Left lung (tissue), 10 donors: ENCODE data around the gene PIM2. TPM values are rescaled to one million over a fixed set of nuclear protein-coding genes. Genes with fewer than 3 reads are reported as not detected.
A peak's percentile ranks its signal among the peaks of the same experiment; 100 is the strongest.

Source experiments
- ATAC-seq: fragments of 200-7000 bp; cut with Tn5 transposase; one replicate; pipeline ENCODE4 v1.9.1; 2020; ENCODE audit warnings: moderate library complexity
- DNase-seq, 4 donors: peaks; one replicate each; pipeline ENCODE4 v3.0.0-alpha.2; 2013 to 2020
- H3K27ac ChIP-seq, 2 donors: fragments of 200-600 bp; sonication (generic) in 1 of 2; one replicate each; pipeline versions ENCODE4 v1.5.0 to v1.8.0; 2020 to 2021
- H3K27me3 ChIP-seq, 2 donors: fragments of 200-600 bp; sonication (generic) in 1 of 2; one replicate each; pipeline versions ENCODE4 v1.5.0 to v1.8.0; 2020 to 2021
- H3K36me3 ChIP-seq, 2 donors: fragments of 200-600 bp; sonication (generic) in 1 of 2; one replicate each; pipeline versions ENCODE4 v1.5.0 to v1.8.0; 2020 to 2021
- H3K4me1 ChIP-seq, 2 donors: fragments of 200-600 bp; one replicate each; pipeline ENCODE4 v1.8.0; 2021
- H3K4me3 ChIP-seq, 2 donors: fragments of 200-600 bp; sonication (generic) in 1 of 2; one replicate each; pipeline versions ENCODE4 v1.5.0 to v1.8.0; 2020 to 2021; ENCODE audit warnings: mild to moderate bottlenecking in 1 of 2
- H3K9me3 ChIP-seq, 2 donors: fragments of 200-600 bp; sonication (generic) in 1 of 2; one replicate each; pipeline versions ENCODE4 v1.5.0 to v1.8.0; 2020 to 2021
- intact Hi-C, 2 donors: fragments of 100-400 bp; cut with DNase I; formaldehyde crosslinking; loops; one replicate each; pipeline versions ENCODE4 v1.11.2 to v1.14.2; 2022
- polyA plus RNA-seq, 6 donors: library from polyadenylated mRNA; unstranded; fragments of 120-200 nt; gene quantifications; one replicate each; pipeline ENCODE4 v1.2.1, GENCODE V29; 2013; ENCODE audit not compliant: insufficient read length in 6 of 6
- total RNA-seq, 2 donors: library from RNA; stranded (reverse); fragmentation: NEBNext Ultra II Directional; extraction: Animal tissue kit (Norgen Biotek cat#: 25700); gene quantifications; one replicate each; pipeline ENCODE4 v1.2.1, GENCODE V29; 2021
- TF ChIP-seq, protein P1 (sequence below), 2 donors: fragments of 200-600 bp; sonication (generic) in 1 of 2; IDR thresholded peaks; one replicate each; pipeline versions ENCODE4 v1.5.0 to v1.8.0; 2021; ENCODE audit warnings: antibody characterized with exemption in 2 of 2
- donor health status: DM: no; HTN: yes; CAD: no.
- donor health status: DM: no; HTN: no; CAD: no.

Gene PIM2
- total and polyA plus RNA-seq, 8 donors = 4.6 to 17.7 (median 5.8) TPM

DNA sequence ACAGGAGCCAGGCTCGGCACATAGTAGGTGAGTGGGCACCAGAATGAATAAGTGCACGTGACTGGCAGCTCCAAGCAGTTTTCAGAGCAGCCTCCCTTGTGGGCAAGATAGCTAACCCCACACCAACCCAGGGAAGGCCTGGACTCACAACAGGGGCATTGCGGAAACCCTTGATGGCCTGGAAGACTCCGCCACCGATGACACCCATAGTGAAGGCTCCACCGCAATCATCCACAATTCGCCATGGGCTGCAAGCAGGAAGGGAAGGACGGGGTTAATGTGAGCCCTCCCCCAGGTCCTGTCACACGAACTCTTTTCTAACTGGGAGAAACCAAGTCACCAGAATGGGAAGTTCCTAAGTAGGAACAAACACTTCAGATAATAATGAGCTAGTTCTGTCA is 22.2 kb downstream of the PIM2 start:
- intact Hi-C loops = no loop called here
- TF ChIP-seq, protein P1, sequence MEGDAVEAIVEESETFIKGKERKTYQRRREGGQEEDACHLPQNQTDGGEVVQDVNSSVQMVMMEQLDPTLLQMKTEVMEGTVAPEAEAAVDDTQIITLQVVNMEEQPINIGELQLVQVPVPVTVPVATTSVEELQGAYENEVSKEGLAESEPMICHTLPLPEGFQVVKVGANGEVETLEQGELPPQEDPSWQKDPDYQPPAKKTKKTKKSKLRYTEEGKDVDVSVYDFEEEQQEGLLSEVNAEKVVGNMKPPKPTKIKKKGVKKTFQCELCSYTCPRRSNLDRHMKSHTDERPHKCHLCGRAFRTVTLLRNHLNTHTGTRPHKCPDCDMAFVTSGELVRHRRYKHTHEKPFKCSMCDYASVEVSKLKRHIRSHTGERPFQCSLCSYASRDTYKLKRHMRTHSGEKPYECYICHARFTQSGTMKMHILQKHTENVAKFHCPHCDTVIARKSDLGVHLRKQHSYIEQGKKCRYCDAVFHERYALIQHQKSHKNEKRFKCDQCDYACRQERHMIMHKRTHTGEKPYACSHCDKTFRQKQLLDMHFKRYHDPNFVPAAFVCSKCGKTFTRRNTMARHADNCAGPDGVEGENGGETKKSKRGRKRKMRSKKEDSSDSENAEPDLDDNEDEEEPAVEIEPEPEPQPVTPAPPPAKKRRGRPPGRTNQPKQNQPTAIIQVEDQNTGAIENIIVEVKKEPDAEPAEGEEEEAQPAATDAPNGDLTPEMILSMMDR (IDR thresholded peaks at IDR 0.05) = no peak
- Histone ChIP-seq H3K27ac (peak overlapping the region; percentile 83 to 93), H3K9me3 (no peaks in the 10 kb centered on the region), H3K4me1 (peaks cover 0 to 19% of the 10 kb centered on the region in 2 donors), H3K27me3 (no peaks in the 10 kb centered on the region), H3K36me3 (peaks cover 0 to 15% of the 10 kb centered on the region in 2 donors), H3K4me3 (peak overlapping the region; percentile 39 to 62)
- DNase-seq (peak in 1 of 4 donors; percentile 12), ATAC-seq (no peak)

DNA sequence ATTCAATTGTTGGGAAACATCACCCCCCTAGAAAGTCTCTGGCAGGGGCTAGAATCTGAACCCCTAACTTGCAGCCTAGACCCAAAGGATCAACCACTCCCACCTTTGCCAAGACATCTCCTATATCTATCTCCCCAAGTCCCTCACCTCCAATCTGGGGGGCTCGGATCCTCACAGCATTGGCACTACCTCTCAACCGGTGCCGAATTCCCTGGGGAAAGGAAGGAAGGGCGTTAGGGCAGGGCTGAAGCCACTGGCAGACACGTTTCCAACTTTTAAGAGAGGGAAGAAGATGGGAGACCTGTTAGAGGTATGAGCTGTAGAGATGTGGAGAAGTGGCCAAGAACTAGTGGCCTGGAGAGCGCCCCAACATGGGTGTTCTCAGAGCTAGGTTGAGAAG is 23.9 kb downstream of the PIM2 start:
- no peak for DNase-seq
- TF ChIP-seq, protein P1 (IDR thresholded peaks at IDR 0.05) = no peak
- Histone ChIP-seq H3K4me3 (no peak overlapping the region), H3K4me1 (peaks cover 0 to 19% of the 10 kb centered on the region in 2 donors), H3K27ac (no peak overlapping the region), H3K27me3 (no peaks in the 10 kb centered on the region), H3K36me3 (peaks cover 0 to 3% of the 10 kb centered on the region in 2 donors), H3K9me3 (no peaks in the 10 kb centered on the region)
- no peak for ATAC-seq
- intact Hi-C loops = no loop called here

DNA sequence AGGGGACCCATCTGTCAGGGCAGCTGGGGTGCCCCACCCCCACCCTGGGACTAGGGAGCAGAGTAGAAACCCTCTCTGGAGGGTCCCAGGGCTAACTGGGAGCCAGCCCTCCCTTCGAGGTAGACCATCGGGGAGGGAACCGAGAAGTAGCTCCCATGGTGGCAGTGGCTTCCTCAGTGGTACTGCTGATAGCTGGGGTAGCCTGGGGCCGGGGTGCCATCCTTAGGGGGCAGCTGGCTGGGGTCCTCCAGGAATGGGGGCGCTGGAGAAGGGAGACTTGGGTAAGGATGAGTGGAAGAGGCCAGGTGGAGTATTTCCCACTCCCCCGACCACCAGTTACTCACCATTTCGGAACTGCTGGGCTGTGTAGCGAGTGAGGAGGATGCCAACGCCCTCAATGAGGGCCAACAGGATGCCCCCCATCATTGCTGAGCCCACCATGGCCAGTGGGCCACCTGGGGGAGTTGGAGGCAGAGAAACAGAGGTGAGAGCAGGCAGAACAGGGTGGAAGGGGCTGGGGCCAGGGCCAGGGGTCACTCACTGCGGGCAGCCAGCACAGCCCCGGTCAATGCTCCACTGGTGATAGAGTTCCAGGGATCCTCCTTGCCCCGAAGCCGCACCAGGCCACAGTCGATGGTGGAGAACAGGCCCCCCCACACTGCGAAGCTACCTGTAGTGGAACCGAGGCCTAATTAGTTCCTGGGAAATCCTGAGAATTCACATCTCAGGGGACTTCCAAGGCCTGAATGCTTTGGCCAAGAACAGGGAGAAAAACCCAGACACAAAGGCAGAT is 25.1 kb downstream of the PIM2 start:
- Histone ChIP-seq H3K4me3 (no peak overlapping the region), H3K4me1 (peaks cover 0 to 12% of the 10 kb centered on the region in 2 donors), H3K36me3 (peaks cover 0 to 3% of the 10 kb centered on the region in 2 donors), H3K27ac (no peak overlapping the region), H3K27me3 (no peaks in the 10 kb centered on the region), H3K9me3 (no peaks in the 10 kb centered on the region)
- TF ChIP-seq, protein P1 (IDR thresholded peaks at IDR 0.05) = no peak
- ATAC-seq (no peak), DNase-seq (no peak)
- intact Hi-C loops = no loop called here

DNA sequence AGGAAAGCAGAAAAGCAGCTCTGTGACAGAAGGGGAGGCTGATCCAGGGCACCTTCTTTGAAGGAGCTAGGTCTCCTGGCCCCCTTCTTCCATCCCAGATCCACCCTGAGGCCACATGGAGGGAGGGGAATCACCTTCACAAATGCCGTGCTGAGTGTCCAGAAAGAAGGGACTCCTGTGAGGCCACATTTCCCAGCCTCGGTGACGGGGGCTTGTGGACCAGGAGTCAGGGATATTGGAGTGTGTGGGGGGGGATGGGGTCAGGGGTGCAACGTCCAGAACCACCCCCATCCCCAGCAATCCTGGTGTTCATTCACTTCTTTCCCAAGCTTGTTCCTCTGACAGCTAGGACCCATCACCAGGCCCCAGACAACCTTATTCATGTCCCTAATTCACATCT is 25.9 kb downstream of the PIM2 start:
- H3K4me1 ChIP-seq = peaks cover 0 to 8% of the 10 kb centered on the region in 2 donors
- H3K9me3 ChIP-seq = no peaks in the 10 kb centered on the region
- H3K36me3 ChIP-seq = peaks cover 0 to 3% of the 10 kb centered on the region in 2 donors
- no peaks in the 10 kb centered on the region for H3K27me3 ChIP-seq
- no peak for ATAC-seq
- intact Hi-C loops = no loop called here
- H3K4me3 ChIP-seq = no peak overlapping the region
- TF ChIP-seq, protein P1 (IDR thresholded peaks at IDR 0.05) = no peak
- no peak overlapping the region for H3K27ac ChIP-seq
- DNase-seq = no peak

DNA sequence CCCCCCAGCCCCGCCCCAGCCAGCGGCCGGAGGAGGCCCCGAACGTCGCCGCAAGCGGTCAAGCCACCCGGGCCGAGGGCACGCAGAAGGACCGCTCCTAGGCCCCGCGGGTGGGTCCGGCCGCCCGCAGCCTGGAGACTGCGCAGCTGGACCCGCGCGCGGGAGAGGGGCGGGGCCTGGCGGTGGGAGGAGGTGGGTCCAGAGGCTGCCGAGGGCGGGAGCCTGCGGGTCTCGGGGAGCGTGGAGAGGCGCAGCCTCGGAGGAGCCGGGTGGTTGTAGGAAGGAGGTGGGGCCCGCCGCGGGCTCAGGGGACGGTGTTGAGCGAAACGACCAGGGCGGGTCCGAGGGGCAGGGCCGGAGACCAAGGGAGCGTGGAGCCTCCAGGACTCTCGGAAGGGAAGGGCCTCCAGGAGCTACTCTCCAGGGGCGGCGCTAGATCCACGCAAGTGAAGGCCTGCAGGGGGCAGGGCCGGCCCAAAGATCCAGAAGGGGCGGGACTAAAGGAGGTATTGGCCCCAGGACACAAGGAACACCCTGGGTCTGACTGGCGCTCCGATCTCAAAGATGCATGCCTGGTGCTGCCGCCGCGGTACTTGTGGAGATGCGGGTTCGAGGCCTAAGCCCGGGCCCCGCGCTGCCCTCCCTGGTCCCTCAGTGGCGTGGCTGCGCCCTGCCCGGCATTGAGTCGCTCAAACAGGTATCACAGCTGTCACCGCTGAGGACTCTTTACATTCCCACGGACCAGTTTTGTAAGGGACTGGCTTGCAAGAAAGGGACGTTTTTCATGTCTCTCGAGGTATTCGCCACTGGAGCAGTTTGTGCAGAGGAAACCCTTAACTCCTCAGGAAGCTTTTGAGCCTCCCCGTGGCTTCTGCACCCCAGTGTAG is 27.2 kb downstream of the PIM2 start:
- ATAC-seq = peak; percentile 96
- TF ChIP-seq, protein P1 (IDR thresholded peaks at IDR 0.05) = peak; percentile 16 to 56
- Histone ChIP-seq H3K36me3 (peaks cover 0 to 3% of the 10 kb centered on the region in 2 donors), H3K9me3 (no peaks in the 10 kb centered on the region), H3K27ac (peak overlapping the region; percentile 31 to 63), H3K4me3 (peak overlapping the region; percentile 33 to 61), H3K4me1 (peaks cover 0 to 6% of the 10 kb centered on the region in 2 donors), H3K27me3 (no peaks in the 10 kb centered on the region)
- peak; percentile 68 to 93 (median 87) for DNase-seq
- intact Hi-C loops = no loop called here
